ENCODE data around the gene ATAD3B. TPM values are rescaled to one million over a fixed set of nuclear protein-coding genes. Genes with fewer than 3 reads are reported as not detected.

ATAD3B gene
- total RNA-seq, 1 donor from 2014 or later, result 9.5 TPM

DNA sequence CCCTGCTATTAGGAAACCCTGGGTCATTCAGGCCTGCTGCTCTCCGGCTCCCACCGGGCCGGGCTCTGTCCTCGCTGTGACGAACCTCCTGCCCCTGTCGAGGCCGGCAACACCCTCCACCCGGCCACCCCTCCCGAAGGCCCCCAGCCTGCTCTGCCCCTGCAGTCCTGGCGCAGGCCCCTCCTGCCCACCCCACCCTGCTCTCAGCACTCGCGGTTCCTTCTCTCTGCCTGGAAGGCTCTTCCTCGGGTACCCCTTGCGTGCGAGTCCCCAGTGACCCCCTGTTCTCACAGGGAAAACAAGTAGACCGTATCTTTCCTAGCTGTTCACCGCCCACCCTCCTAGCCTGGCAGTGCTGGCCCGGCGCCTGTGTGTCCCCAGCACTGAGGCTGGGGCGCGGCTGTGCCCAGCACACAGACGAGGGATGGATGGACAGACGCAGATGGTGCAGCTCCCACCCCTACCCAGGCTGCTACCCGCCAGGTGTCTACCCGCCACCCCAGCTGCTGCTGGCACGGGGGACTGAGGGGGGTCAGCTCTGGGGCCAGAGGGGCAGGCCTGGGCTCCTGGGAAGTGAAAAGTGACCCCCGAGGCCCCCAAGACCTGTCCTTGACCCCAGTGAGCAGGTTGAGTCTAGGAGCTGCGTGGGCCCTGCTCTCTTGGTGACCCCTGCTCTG, 39.2 kb upstream of the ATAD3B start:
- ATAC-seq (no peak), DNase-seq (peak; percentile 43)
- intact Hi-C loops (cut with micrococcal nuclease), result no loop called here

GRCh38 chr1:1432951-1433803, 38.4 kb upstream of the ATAD3B start:
- intact Hi-C loops (cut with micrococcal nuclease), result no loop called here
- peak; percentile 79 for DNase-seq
- ATAC-seq, result peak; percentile 33

GRCh38 chr1:1433804-1434130, 37.8 kb upstream of the ATAD3B start:
- intact Hi-C loops (cut with micrococcal nuclease), result no loop called here
- ATAC-seq (peak; percentile 3), DNase-seq (no peak)

DNA sequence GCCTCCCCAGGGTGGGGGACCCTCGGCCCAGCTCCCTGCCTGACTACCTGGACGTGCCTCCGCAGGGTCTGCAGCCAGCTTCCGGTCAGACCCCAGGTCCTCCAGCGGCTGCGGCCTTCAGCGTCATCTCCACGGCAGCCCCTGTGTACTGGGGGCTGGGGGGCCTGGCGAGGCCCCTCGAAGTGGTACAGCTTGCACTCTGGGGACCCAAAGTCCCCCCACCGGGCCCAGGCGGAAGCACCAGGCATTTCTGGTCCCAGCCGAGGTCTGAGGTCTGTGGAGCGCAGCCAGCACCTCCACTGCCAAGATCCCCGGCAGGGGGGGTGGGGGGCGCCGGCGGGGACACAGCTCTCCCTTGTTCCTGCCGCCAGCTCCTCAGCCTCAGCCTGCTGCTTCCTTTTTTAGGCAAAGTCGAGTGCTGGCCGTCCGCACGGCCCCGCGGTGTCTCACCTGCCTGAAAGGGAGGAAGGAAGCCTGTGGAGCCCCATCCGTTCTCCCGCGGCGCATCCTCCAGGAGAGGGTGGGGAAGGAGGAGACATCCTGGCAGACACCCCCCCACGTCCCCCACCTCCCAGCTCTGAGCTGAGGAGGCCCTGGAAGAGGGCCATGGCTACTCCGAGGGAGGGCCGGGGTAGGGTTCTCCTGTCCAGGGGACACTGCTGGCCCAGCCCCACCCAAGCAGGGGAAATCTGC, 37.3 kb upstream of the ATAD3B start:
- peak; percentile 72 for DNase-seq
- intact Hi-C loops (cut with micrococcal nuclease), result no loop called here
- peak; percentile 10 for ATAC-seq

- intact Hi-C loops (cut with micrococcal nuclease), result no loop called here
- no peak for DNase-seq
- ATAC-seq, result no peak
Observed at GRCh38 chr1:1434824-1435105, 36.8 kb upstream of the ATAD3B start.

- intact Hi-C loops (cut with micrococcal nuclease), result no loop called here
- peak; percentile 89 for DNase-seq
- peak; percentile 66 for ATAC-seq
Observed at GRCh38 chr1:1435106-1435903, 36.3 kb upstream of the ATAD3B start, which contains the start of gene VWA1. VWA1 (plus strand) TSS chr1:1435690; CDS start chr1:1435749, 59 bp downstream.

GRCh38 chr1:1435911-1436629, 35.5 kb upstream of the ATAD3B start:
- ATAC-seq (no peak), DNase-seq (peak; percentile 28)
- intact Hi-C loops (cut with micrococcal nuclease), result no loop called here

DNA sequence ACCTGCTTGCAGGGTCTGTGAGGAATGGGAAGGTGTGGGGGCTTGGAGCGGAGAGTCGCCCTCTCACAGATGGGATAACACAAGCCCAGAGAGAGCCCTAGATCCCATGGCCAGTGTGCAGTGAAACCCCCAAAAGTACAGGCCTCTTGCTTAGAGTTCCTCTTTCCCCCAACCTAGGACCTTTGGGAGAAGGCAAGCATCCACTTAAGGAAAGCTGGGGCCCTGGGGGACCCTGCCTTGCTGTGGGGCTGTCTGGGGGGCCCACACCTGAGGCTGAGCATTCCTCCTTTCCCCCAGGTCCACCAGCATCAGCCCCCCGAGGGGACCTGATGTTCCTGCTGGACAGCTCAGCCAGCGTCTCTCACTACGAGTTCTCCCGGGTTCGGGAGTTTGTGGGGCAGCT, 34.9 kb upstream of the ATAD3B start:
- DNase-seq (no peak), ATAC-seq (no peak)
- intact Hi-C loops (cut with micrococcal nuclease), result no loop called here

GRCh38 chr1:1437033-1437903, 34.3 kb upstream of the ATAD3B start:
- DNase-seq (peak; percentile 23), ATAC-seq (no peak)
- intact Hi-C loops (cut with micrococcal nuclease), result no loop called here

- DNase-seq, result no peak
- intact Hi-C loops (cut with micrococcal nuclease), result no loop called here
- no peak for ATAC-seq
Observed at GRCh38 chr1:1437904-1438376, 33.6 kb upstream of the ATAD3B start.

DNA sequence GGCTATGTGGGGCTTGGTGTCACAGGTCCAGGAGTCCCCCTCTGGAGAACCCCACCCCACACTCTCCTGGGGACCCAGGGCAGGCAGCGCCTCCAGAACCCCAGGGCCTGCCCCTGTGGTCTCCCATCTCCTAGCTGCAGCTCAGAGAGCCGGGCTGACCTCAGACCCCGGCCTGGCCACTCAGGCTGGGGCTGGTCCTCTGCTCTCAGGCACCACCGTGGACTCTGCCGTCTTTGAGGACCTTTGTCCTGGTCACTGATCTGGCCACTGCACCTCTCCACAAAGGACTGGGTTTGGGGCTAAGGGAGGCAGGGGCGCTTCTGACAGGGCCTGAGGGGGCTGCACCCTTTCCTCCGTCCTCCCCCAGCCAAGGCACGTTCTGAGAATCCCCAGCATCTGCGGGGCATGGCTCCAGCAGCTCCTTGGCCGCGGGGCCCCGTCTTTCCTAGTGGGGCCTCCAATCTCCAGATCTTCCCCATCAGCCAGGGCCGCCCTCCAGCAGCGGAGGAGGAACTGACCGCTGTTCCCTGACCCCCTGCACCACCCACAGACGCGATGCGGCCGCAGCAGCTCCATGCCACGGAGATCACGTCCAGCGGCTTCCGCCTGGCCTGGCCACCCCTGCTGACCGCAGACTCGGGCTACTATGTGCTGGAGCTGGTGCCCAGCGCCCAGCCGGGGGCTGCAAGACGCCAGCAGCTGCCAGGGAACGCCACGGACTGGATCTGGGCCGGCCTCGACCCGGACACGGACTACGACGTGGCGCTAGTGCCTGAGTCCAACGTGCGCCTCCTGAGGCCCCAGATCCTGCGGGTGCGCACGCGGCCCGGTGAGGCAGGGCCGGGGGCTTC, 32.8 kb upstream of the ATAD3B start:
- intact Hi-C loops (cut with micrococcal nuclease), result no loop called here
- ATAC-seq (no peak), DNase-seq (no peak)

DNA sequence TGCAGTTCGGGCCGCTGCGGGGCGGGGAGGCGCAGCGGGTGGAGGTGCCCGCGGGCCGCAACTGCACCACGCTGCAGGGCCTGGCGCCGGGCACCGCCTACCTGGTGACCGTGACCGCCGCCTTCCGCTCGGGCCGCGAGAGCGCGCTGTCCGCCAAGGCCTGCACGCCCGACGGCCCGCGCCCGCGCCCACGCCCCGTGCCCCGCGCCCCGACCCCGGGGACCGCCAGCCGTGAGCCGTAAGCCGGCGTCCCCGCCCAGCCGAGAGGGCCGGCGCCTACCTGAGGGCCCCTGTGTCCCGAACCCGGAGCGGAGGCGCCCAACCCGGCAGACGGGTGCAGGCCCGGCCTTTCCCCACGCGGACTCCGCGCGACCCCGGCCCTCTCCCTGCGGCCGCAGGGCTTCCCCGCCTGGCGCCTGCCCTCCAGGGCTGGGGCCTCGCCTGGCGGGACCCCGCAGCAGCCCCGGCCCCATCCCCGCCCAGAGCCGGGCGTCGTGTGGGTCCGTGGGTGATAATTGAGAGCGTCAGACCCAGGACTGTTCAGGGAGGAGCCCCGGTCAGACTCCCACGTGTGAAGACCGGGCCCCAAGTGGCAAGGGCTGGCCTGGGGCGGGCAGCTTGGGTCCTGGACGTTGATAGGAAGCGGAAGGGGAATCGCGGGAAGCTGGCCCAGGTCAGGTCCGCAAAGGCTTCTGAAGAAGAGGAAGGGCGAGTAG, 31.9 kb upstream of the ATAD3B start:
- intact Hi-C loops (cut with micrococcal nuclease), result no loop called here
- DNase-seq, result no peak
- ATAC-seq, result no peak

GRCh38 chr1:1440262-1441001, 31.1 kb upstream of the ATAD3B start:
- no peak for ATAC-seq
- no peak for DNase-seq
- intact Hi-C loops (cut with micrococcal nuclease), result no loop called here

DNA sequence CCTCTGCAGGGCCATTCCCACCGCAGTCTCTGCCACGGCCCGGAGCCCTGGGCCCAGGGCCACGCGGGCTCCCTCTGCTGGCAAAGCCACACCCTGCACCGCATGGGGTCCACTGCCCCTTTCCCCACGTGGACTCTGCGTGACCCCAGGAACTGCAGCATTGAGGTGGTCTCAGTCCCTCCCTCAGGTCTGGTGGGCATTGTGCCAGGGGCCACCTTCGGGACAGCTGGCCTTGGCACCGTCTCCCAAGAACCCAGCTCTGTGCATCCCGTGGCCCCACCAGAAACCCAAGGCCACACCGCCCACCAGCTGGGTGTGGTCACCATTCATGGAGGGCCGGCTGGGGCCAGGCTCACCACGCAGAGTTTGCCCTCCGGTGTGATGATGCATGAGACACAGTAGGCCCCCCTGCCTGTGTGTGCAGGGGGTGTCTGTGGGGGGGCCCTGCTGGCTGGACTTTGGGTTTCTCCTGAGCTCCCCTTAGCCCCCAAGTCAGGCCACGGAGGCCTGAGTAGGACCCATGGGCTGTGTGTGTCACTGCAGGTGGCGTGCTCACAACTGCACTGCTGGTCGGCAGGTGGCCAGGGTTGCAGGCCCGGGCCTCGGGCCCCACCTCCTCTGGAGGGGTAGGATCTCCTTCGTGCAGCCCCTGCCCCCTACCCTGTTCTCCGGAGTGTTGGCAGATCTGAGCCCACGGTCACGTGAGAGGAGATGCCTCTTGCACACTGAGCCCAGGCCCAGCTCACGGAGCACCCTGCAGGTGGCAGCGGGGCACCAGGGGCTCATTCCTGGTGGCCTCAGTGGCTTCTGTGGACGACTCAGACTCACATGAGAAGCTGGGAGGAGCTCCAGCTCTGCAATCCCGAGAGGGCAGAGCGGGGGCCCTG, 30.3 kb upstream of the ATAD3B start:
- intact Hi-C loops (cut with micrococcal nuclease), result no loop called here
- ATAC-seq, result peak; percentile 85

More for the DNA sequence above, 30.3 kb upstream of the ATAD3B start:
- DNase-seq, result peak; percentile 75
